ENCODE data around the gene AMER3. TPM values are rescaled to one million over a fixed set of nuclear protein-coding genes. Genes with fewer than 3 reads are reported as not detected.

The AMER3 gene
- total RNA-seq, 1 experiment from 2014 or later = not detected

DNA sequence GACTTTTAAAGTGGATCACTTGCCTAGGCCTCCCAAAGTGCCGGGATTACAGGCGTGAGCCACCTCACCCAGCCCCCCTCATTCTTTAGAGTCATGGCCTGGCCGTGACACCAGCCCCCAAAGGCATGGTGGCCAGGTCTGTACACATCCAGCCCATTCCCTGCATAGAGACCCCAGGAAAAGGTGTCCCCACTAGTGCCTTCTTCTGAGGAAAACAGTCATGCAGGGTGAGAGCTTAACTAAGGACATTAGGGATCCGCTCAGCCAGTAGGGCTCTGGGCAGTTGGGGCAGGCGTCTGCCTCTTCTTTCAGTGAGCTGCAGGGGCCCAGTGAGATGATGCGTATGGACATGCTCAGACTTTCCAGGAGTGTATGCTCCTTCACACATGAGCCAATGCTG is 5.7 kb upstream of the AMER3 start:
- DNase-seq (ENCODE audit: low spot score) = no peak

DNA sequence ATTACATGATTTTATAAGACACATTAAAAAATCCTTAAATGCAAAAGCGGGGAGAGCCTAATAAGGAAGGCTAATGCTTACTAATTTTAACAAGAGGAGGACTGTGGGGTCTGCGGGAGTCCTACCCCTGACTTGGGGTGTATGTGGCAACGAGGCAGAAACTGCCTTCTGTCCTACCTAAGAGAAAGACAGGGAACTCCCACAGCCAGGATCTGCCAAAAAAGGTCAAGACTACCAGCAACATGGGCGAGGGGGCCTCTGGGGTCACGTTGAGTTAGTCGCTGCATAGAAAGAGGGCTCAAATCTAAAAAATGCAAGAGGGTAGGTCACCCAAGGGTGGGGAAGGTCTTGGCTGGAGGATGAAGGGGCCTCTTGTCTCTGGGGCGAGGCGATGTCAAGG is 529 bp upstream of the AMER3 start:
- DNase-seq (ENCODE audit: low spot score) = no peak

DNA sequence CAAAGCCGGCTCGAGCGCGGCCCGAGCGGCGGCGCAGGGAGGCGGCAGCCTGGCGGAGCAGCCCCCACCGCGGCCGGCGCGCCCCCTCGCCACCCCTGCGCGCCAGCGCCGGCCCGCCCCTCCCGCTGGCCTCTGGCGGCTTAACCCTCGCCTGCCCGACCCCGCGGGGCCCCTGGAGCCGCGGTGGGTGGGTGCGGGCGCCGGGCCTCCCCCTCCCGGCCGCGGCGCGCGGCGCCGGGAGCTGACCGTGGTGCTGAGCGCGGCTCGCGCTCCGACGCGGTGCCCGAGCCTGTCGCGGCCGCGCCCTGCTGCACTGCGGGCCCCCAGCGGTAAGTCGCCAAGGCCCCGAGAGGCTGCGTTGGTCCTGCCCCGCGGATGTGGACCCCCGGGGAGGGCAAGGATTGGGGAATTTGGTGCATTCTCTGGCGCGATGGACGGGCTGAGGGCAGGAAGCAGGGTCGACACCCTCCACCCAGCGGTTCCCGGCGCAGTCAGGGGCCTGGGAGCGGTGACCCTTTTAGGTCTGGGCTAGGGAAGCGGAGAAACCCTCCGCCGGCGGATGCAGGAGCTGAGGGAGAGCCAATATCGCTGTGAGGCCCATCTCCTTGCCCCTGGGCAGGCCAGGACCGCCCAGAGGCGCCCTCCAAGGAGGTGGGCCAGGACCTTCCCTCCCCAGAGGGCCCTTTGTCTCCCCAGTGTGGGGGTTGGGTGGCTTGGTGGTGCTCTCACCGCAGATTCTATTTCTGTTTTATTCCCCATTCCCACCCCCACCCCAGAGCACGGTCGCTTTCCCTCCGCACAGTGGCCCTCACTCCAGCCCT is 923 bp downstream of the AMER3 start:
- no peak for DNase-seq (ENCODE audit: low spot score)

DNA sequence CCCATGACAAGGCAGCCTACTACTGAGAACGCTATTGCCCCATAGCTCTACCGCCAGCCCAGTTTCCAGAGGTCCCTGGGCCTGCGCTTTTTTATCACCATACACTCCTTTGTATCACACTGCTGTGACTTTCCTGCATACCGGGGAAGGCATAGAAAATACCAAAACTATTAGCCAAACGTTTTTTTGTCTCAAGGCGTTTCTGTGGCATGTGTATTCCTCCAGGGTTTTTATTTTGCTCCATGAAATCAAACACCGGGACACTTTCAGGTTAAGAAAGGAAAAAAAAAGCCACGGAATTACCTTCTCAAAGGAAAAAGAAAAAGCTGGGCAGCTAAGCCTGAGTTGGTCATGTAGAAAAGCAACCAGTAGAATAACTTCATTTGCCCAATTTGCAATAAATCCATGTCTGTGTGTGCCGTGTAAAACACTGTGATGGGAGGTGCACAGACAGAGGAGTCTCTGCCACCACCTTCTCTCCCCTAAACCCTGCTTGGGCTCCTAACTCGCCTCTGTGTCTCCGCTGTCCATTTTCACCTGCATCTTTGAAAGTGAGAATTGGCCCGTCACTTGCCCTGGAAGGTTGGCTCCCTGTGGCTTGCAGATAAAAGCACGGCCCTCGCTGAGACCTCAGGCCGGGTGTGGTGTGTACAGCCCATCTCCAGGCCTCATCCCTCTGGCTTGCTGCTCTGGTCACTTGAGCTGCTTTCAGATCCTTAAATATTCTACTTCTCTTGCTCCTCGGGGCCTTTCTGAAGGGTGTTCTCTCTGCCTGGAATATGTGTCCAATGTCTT is 1.7 kb downstream of the AMER3 start:
- no peak for DNase-seq (ENCODE audit: low spot score)

DNA sequence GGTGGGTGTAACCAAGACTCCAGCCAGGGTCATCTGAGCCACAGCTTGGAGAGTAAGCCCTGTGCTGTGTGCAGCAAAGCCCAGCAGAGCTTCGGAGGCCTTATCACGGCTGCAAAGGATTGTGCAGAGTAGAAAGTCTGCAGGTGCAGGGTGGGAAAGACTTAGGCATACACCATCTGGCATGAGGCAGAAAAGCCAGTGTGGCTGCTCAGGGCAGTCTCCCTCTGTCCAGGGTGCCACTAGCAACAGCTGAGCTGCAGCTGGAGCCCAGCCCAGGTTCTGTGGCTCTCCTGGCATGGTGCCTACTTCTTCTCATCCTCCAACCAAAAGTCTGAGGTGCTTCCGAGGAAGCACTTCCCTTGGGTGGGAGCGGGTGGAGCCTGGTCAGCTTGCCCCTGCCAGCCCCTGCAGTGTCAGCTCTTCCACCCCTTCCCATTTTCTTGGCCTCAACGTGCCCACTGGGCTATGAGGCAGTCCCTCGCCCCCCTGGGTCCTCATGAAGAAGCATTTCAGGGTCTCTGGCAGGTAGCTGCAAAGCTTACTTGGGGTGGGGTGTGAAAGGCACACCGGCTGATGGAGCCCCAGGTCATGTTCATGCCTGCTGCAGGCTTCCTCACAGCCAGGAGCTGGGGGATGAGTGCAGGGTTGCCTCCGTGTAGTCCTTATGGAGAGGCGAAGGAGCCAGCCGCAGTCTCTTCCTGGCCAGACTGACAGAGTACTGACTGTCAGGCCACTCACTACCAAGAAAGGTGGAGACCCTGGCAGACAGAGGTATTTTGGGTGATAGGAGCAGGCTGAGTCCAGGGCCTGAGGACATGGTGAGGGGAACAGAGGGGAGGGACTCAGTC is 4.8 kb downstream of the AMER3 start:
- DNase-seq (ENCODE audit: low spot score) = peak; percentile 38

DNA sequence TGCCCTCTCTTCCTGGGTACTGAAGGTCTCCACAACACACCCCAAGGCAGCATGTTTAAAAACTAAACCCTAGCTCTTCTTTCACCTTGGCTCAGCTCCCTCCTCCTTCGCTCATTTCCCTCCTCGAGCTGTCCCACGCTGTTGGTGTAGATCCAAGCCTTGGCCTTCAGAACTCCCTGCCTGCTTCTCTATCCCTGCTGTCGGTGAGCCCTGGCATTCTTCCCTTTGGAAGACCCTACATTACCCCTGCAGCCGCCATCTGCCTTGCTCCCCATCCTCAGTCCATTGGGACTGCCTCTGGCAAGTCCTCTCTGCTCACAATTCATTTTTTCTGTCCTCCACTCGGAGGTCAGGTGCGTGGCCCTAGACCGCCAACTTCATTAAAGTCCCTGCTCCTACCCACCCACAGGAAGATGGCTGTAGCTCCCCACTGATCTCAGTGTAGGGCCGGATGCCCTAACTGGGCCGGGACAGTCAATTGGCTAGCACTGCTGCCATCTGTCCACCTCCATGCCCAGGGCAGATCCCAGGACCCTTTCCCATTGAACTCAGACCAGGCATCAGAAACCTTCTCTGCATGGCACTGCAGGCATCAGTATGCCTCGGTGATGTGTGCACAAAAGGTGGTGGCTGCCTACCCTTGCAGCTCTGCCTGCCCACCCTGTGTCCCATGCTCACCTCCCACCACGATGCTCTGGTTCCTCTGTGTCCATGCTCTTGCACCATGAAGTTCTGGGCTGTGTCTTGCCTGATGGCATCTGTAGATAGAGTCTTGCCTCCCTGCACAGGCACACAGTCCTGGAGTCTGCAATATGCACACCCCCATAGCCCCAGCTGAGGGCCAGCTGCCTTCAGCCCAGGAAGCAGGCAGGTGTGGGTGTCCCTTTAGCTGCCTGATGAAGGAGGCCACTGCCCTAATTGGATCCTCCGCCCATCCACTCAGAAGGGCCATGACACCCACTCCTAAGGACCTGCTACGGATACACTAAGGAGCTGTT is 5.7 kb downstream of the AMER3 start:
- DNase-seq (ENCODE audit: low spot score) = no peak

DNA sequence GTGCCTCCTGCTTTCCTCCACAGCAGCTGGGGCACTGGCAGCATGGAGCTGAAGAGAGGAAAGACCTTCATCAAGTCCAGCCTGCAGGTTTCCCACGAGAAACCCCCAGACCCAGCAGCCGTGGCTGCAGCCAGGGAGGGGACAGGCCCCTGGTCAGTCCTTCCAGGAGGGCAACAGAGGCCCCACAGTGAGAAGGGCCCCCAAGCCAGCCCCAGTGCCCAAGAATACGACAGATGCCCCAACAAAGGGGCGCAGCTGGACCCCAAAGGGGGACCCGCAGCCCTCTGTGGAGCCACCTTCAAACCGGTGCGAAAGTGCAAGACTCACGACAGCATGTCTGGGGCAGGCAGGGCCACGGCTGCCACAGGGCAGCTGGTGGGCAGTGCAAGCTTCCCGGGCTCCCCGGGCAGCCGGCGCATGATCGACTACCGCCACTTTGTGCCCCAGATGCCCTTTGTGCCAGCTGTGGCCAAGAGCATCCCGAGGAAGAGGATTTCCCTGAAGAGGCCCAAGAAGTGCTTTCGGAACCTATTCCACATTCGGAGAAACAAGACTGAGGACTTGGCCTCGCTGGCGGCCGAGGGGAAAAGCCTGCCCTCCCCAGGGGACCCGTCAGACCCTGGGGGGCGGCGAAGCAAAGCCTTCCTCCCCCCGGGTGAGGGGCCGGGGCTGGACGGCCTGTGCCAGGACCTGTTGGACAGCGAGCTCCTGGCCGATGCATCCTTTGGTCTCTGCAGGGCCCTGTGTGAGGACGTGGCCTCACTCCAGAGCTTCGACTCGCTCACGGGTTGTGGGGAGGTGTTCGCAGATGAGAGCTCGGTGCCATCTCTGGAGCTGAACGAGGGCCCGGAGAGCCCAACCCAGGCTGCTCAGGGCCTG is 6.9 kb downstream of the AMER3 start:
- DNase-seq (ENCODE audit: low spot score) = no peak

DNA sequence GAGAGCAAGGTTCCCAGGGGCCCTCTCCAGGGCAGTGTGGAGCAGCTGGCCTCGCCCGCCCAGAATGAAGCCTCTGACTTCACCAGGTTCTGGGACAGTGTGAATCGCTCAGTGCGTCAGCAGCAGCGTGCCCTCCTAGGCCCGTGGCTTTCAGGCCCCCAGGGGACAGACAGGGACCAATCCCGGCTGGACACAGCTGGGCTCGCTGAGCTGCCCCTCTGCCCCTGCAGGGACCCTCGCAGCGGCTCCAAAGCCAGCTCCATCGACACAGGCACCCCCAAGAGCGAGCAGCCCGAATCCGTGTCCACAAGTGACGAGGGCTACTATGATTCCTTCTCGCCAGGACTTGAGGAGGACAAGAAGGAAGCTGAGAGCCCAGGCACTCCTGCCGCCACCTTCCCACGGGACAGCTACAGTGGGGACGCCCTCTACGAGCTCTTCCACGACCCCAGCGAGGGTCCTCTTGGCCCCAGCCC is 7.6 kb downstream of the AMER3 start:
- no peak for DNase-seq (ENCODE audit: low spot score)

DNA sequence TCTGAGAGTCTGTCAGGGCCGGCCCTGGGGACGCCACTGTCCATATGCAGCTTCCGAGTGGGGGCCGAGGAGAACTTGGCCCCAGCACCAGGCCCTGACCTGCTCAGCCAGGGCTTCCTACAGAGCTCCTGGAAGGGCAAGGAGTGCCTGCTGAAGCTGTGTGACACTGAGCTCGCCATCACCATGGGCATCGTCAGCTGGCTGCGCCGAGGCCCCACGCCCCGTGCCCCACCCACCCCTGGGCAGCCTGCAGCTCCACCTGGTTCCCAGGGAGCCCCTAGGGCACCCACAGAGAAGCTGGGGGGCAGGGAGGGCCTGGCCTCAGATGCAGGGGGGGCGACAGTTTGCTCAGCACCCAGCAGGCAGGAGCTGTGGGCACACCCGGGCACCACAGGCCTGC is 8.1 kb downstream of the AMER3 start:
- no peak for DNase-seq (ENCODE audit: low spot score)

DNA sequence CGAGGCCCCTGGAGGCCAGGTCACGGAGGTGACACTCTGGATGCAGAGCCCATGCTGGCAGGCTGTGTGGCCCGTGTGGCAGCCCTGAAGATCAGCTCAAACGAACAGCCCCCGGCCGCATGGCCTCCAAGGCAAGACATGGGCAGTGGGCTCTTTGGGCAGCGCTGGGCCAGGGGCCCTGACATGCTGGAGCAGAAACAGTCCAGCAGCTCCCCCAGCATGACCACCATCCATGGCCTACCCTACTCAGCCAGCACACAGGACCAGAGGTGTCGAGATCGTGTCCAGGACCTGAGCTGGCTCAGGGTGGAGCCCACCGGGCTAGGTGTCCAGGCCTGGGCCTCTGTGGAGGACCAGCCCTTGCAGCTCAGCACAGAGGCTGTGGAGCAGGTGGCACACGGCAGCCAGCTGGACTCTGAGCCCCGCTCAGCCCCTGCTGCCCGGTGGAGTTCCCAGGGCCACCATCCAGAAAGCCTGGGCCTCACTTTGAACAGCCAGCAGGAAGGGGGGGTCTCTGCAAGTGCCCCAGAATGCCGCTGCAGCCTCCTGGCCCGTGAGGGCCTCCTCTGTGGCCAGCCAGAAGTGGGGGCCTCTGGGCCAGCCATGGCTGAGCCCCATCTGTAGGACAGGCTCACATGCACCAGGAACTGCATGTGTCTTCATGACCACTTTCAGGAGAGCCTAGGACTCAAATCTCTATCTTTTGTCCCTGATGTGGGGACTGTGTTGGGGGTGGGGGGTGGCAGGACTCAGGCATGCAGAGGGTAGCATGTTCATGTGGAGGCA is 8.9 kb downstream of the AMER3 start:
- no peak for DNase-seq (ENCODE audit: low spot score)

DNA sequence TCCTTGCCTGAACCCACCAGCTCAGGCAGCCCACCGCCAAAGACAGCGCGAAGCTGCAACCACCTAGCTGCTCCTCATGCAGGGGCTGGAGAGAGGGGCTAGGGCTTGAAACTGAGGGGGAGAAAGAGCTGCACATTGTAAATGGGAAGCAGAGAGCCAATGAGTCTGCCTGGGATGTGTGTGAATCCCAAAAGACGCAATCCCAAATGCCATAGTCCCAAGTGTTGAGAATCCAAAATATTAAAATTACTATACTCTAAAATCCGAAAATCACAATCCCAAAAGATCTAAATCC is 9.4 kb downstream of the AMER3 start:
- DNase-seq (ENCODE audit: low spot score) = no peak

DNA sequence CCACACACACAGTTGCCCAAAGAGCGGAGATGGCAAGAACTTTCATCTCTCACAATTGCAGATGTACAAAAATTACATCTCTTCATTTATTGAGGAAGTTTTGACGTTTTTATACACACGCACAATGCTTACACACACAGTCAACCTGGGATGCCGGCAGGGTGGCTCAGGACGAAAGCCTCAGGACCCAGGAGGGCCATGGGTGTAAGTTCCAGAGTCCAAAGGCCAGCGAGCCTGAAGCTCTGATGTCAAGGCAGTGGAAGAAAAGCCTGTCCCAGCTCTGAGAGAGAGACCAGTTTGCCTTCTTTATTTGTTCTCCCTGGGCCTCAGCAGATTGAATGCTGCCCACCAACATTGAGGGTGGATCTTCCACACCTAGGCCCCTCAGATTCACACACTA is 10.1 kb downstream of the AMER3 start:
- no peak for DNase-seq (ENCODE audit: low spot score)

DNA sequence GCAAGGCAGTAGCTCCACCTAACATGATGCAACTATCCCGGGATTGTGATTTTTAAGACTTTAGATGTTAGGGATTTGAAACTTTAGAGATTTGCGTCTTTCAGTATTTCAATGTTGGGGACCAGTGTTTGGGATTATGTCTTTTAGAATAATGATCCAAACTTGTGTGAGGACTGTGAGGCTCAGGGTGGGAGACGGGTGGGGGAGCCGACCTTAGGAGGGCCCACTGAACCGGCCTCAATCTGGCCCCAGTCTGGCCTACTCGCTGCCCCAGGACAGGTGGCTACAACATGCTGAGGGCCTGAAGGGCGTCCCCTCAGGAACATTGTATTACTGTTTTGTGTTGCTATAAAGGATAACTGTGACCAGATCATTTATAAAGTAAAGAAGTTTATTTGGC is 10.7 kb downstream of the AMER3 start:
- no peak for DNase-seq (ENCODE audit: low spot score)

DNA sequence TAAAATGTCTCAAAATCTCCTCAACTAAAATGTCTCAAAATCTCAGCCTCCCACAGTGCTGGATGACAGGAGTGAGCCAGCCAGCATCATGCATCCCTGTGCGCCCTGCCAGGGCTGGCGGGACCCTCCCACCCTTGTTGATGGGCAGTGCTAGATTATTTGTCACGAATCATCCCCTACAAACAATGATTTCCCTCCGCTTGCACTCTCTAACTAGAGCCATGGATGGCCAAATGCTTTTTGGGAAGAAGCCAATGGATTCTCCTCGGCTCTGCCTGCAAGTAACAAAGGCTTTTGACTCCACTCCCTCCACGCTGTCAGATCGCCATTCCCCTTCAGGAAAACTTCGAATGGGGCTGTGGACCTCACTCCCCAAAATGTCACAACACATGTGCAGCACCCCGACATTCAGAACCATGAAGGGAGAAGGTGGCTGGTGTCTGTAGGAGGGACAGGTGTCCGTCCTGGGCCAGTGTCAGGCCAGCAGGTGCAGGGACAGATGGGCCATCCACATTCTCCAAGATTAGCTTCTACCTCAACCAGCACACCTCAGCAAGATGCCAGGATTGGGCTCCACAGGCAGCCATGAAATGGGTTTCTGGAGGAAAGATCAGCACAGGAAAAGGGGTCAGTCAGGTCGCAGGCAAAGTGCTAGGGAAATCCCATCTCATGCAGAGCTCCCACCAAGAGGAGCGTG is 11.5 kb downstream of the AMER3 start:
- no peak for DNase-seq (ENCODE audit: low spot score)

DNA sequence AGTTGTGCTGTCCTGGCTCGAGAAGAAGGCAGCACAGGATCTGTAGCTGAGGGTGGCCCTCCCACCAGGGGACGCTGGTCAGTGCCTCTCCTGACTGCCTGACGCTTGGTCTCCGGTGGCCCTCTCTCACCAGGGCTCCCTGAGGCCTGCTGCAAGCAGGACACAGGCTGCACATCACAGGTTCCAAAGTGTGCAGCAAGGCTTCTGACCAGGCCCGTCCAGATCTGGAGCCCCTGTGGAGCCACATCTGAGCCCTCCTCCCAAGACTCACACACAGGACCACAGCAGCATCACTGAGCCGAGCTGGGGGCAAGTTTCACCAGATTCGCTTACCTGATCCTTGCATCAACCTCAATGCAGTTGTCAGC is 12.1 kb downstream of the AMER3 start:
- no peak for DNase-seq (ENCODE audit: low spot score)

DNA sequence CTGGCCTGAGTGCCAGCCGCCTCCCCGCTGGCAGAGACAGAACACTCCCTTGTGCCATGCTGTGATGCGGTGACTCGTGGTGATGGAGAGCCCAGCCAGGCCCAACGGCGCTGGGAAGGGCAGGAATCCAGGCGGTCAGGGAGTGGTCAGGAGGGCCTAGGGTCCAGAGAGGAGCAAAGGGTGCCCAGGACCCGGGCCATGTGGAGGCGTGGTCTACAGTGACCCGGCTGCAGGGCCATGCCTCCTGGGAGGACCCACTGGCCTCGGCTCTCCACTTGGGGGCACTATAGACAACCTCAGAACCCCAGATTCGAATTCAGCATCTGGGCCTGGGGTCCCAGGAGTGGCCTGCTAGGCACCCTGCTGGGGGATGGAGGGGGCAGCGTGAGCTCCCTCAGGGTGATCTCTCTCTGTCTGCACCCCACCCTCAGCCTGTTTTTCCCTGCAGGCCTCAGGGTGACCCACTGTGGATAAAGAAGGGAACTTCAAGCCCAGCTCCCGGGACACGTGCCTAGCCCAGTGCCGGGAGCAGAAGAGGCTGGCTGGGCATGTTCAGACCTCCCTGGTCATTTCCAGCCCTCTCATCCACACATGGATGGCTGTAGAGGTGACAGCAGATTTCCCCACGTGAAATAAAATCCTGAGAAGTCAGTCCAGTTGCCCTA is 13.0 kb downstream of the AMER3 start:
- no peak for DNase-seq (ENCODE audit: low spot score)

DNA sequence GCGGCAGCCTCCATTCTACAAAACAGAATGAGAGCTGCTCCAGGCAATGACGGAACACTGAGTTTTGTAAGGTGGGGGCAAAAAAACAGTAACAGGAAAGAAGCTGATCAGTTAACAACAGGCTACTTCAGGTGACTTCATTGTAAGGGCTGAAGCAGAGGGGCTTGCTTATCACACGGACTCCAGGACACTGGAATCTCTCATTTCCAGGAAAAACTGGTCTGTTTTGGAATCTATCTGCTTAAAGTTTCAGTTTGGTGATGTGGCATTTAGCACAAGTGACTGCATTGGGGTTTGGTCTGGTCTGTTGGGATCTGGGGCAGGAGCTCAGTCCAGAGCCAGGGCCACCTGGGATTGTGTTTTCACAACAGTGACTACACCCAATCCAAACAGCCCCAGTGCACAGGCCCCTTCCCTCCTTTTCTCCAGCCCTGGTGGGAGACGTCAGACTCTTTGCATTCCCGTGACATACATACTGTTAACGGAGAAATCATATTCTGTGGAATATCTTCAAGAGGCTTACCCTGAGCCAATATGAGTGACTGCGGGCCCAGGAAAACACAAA is 14.1 kb downstream of the AMER3 start:
- DNase-seq (ENCODE audit: low spot score) = no peak

DNA sequence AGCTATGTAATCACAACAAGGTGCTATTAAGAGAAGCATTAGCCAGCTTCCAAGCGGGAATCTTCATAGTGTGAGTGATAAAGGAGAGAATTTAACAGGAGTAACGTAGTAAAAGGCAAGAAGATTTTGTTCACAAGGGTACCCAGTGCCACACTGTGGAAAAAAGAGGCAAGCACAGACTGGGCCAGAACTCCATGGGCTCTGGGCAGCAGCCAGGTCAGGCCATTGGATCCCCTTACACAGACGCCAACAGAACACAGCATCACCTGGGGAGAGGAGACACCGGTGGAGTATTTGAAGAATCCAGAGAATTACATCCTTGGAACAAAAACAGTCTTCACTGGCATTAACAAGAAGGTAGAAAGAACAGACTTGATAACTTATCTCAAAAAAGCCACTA is 21.2 kb downstream of the AMER3 start:
- no peak for DNase-seq (ENCODE audit: low spot score)

All from HT-29 (cell line).